Bone marrow (tissue), 2 donors: ENCODE measurements around the gene C1orf174.
"Not testable (repeated sequence)": the region's sequence is repeated elsewhere in the genome, so short reads cannot be mapped to it uniquely, and the experiment has no call there.

Experiments used
- DNase-seq, 2 donors: peaks; one replicate each; lab custom pipeline; 2025; lab: John Stamatoyannopoulos, UW

The C1orf174 gene

DNA sequence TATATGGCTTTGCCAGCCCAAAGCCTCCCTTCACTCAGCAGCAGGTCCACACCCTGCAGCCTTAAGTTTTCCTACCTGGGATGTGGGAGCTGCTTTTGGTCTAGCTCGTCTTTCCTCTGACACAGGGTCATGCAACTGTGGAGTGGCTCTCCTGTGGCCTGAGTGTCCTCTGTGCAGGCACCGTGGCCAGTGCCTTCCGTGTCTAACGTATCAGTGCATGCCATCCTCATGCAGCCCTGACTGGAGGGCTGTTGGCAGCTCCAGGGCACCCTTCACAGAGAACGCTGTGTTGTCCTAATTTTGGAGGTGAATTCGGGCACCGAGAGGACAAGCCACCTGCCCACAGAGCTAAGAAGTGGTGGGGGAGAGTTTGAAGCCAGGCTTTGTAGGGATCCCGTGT is 25.7 kb upstream of the C1orf174 start:
- no peak for DNase-seq

DNA sequence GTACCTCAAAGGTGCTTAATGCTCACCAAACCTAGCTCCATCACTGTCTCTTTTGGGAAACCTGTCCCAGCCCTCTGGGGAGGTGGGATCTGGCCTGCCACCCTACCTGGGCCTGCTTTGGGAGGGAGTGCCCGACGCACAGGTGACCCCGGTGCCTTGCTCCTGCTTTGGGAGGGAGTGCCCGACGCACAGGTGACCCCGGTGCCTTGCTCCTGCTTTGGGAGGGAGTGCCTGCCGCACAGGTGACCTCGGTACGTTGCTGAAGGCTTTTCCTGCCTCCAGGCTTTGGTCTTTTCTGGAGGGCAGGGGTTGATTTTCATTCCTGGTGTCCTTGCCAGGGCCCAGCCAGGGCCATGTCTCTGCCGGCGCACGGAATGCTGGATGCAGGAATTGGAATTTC is 25.2 kb upstream of the C1orf174 start:
- DNase-seq: no peak

DNA sequence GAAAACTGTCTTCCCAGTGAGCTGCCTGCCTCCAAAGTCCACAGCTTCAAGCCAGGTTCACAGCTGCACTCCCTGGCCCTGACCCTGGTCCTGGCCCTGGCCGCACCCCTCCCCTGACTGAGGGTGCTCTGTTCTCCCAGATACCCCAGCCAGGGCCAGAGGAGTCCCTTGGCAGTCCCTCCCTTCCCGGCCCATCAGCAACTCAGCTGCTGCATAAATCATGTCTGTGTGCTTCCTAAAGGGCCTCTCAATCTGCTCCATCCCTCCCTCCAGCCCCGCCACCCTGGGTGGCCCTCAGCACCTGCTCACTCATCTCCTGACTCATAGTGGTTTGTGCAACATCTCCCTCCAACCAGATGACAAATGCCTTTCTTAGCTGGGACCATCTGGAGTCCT is 24.8 kb upstream of the C1orf174 start:
- DNase-seq: no peak

DNA sequence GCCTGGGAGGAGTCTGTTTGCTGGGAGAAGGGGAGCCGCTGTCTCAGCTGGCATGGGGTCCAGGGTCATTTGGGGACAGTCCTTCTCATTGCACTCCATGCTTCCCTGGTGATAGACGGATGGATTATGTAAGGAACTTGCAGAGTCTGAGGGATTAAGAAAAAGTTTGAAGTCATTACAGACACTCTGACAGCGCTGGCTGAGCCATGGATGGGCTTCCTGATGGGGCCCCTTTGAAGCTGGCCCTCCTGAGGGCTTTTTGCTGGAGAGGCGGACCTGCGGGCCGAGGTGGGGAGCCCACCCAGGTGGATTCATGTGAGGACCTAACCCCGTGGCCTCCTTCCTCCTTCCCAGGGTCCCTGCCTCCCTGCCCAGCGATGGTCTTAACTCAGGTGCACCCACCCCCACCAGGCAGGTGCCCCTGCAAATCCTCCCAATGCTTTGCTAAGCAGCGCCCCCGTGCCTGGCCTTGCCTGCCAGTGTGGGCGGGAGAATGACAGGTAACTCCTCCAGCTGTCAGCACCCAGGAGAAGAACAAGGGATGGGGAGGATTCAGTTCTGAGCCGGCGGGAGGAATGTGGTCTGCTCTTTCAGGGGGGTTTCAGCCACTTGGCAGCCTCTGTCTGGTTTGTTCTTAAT is 24.2 kb upstream of the C1orf174 start:
- DNase-seq: no peak

DNA sequence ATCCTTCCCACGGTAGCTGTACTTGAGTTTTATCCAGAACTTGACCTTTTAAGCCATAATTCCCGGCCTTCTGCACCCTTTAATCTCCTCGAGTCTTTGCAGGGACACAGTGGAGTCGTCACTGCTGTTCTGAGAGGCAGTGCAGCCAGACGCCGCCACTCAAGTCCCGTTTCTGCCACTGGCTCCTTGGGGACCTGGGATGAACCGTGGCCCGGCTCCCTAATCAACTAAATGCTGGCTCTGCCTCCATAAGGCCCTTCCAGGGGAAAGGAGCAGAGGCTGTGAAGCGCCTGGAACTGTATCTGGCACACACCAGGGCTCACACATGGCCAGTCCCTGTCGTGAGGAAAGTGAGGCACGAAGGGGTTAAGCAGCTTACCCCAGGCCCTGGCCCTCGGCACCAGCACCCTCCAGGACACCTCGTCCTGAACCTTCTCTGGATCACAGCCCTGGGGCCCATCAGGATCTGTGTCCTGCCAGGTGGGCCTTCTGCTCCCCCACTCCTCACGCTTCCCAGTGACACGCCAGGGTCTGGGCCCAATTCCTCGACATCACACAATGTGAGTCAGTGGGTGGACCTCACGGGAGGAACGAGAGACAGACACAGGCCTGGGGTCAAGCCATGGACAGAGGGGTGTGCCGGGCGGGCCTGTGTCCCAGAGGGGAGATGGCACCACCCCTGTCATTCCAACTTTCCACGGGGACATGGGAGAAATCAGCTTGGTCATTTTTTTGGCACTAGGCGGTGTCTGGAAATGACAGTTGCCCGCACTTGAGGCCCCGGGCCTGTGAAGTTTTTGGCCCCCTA is 23.5 kb upstream of the C1orf174 start:
- DNase-seq: no peak

DNA sequence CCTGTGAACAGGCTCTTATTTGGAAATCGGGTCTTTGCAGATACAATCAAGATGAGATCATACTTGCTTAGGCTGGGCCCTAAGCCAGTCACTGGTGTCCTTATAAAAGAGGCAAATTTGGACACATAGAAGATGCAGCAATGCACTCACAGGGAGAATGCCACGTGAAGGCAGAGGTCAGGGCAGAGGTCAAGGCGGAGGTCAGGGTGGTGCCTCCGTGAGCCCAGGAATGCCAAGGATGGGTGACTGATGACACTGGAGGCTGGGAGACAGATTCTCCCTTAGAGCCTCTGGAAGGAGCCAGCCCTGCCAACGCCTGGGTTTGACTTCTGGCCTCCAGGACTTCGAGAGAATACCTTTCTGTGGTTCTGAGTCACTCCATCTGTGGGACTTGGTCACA is 22.8 kb upstream of the C1orf174 start:
- no peak for DNase-seq

DNA sequence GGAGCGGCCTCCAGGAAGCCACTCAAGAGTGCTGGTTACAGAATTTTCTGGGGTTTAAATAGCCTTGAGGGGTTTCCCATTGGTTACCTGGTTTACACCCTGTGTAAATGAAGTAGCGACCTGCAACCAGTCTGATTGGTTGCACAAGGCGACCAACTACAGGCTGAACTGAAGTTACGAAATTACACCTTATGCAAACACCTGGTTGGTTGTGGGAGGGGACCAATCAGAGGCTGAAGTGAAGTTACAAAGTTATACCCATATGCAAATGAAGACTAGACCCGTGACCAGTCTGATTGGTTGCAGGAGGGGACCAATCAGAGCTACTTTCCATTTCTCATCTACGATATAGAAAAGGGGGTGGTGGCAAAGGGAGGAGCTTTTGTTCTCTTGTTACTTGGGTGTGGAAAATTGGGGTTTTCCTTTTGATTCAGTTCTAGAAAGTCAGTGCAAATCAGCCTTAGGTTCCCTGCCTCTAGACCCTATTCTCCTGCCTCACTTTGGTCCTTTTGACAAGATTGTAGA is 22.2 kb upstream of the C1orf174 start:
- DNase-seq: no peak

DNA sequence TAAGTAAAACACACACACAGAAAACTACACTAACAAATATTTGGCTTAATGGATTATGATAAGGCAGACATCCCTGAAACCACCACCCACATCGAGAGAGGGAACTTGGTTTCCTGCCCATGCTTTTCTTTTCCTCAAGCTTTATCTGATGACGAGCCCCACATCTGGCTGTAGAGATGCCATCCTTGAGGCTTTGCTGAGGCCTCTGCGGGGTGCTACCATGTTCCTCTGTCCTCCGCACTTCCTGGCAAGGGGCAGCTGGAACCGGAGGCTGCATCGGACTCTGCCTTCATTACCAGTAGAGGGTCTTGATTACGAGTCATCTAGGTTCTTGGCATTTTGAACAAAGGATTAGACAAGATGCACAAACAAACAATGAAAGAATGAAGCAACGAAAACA is 21.7 kb upstream of the C1orf174 start:
- DNase-seq: no peak

DNA sequence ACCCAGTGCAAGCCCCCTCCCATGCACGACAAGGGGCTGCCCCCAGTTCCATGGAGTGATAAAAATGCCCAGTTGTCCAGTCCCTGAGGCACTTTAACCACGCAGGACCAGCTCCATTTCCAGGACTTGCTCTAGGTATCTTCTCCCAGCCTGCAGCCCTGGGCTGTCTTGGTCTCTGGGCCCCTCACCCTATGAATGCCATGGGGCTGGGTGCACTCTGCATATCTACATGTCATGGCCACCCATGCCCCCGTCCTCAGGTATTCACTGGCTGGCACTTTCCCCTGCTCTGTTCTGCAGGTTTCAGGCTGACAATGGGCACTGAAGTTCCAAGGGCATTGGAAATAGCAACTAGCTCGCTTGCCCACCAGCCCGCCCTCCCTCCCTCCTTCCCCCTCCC is 19.6 kb upstream of the C1orf174 start:
- no peak for DNase-seq

DNA sequence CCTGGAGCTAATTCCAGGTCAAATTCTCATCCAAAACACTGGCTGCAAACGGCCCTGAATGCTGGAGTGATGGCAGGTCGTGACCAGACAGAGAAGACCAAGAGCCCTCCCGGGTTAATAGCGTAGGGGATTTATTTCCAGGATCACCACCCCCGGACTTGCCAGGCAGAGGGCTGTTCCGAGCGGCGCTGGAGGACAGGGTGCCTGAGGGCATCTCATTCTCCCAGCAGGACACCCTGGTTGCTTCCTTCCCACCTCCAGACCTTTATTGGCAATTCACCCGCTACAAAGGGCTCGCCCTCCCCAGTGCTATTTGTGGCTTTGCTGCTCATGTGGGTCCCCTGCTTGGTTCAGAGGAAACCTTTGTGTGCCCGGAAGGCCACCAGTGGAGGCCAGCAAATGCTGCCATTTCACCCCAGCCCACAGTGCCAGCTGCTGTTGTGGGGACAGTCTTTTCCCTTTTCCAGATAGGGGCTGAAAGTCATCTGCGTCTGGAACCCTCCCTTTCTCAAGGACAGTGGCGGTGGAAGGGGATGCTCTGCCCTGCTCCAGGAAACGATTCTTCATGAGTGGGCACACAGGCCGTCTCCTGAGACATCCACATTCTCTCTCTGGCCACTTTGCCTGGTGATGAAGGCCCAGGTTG is 19.0 kb upstream of the C1orf174 start:
- DNase-seq: no peak

DNA sequence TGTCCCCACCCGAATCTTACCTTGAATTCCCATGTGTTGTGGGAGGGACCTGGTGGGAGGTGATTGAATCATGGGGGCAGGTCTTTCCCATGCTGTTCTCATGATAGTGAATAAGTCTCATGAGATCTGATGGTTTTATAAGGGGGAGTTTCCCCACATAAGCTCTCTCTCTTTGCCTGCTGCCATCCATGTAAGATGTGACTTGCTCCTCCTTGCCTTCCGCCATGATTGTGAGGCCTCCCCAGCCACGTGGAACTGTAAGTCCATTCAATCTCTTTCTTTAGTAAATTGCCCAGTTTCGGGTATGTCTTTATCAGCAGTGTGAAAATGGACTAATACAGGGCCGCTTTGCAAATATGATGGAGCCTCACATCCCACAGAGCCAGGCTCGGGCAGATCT is 18.3 kb upstream of the C1orf174 start:
- not testable (repeated sequence) for DNase-seq

DNA sequence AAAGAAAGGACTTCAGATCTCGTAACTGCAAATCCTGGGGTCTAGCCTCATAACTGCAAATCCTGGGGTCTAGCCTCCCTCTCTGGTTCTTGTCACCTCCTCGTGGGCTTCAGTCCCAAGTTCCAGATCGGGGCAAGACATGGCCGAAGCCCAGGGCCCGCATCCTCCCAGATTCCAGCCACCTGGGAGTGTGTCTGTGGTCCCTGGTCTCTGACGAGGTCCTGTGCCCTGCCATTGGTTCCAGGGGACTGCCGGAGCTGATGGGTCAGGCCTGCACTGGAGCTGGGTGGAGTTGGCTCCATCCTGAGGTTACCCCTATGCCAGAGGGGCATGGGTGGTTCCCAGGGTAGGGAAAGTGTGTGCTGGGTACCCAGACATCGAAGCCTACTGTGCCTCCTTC is 17.7 kb upstream of the C1orf174 start:
- no peak for DNase-seq

DNA sequence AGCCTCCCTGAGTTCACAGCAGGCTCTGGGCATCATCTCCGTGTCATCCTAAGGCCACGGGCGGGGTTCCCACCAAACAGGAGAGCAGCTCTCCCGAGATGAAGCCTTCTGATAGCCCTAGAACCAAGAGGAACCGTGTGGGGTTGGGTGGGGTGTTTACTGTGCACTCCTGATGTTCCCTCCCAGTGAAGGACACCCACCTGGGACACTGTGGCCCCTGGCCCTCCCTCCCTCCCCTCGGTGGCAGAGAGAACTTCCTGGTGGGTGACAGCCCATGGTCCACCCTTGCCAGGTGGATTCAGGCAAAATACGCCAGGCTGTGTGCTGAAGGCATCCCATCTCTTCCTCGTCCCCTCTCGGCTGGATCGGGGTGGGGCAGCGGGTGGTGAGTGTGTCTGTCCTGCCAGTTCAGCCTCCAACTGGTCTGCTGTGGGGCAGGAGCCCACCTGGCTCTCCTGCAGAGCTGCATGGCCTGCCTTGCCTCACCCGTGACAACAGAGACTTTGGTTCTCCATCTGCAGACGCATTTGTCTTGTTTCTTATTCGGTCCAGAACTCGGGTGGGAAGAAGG is 15.6 kb upstream of the C1orf174 start:
- no peak for DNase-seq

DNA sequence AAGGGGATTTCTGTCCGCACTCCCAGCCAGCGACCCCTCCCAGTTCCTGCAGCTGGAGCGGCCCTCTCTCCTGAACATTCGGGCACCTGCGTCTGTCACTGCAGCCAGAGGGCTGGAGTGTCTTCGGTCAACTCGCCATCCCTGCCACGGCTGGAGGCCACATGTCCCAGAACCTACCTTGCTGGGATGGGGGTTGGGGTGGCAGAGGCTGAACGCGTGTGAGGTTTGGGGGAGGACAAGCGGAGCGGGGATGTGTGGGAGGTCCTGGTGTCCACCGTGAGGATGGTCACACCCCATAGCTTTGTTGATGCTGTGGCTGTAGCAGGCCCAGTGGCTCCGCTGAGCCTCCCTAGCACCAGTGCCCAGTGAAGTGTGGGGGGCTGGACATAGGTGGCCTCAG is 14.8 kb upstream of the C1orf174 start:
- DNase-seq: no peak

DNA sequence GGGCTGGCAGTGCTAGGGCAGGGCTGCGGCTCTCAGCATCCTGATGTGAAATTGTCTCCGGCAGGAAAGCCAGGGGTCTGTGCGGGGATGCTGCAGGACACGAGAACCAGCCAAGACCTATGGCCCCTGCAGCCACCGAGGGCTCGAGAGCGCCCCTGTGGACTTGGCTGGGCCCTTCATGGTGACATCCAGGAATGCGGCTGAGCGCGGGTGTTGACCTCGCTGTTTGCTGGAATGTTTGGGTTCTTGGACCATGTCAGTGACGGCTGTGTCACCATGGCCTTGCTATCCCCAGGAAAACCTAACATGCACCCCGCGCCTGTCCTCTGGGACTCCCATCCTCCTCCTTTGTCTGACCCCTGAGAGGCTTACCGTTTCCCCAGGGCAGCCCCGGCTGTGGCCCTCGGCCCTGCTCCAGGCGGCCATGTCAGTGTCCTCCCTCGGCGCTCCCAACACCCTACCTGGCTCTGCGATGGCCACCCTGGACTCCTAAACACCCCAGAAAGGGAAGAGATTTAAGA is 14.3 kb upstream of the C1orf174 start:
- DNase-seq: no peak

DNA sequence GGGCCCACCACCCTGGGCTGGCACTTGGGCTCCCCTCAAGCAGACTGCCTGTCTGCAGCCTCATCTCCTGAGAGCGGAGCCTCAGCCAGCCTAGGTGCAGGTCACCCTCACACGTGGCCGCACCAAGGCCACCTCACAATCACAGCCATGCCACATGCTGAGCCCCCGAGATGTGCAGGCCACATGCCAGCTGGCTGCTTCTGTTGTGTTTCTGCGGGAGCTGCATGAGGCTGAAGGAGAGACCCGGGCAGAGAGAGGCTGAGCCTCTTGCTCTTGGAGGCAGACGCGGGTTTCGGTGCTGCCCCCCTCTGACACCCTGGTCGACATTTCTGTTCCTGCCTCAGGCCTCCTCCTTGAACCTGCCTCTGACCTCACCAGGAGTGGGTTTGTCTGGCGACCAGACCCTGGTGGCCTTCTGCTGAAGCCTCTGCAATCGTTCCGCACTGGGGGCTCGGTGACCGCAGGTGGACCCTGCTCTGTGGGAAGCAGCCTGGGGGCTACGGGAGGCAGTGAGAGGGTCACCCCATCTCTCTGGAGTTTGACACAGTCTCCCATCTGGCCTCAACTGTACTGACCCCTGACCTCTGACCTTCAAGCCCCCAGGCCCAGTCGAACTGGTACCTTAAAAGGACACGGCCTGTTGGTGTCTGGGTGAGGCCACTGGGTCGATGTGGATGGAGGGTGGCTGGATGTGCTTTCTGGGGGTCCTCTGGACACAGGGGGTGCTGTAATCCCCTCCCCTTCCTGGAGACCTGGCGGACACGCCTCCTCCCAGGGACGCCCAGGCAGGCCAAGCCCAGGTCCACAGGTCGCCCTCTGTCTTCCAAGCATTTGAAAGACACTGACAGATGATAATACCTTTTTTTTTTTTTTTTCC is 13.0 kb upstream of the C1orf174 start:
- no peak for DNase-seq

DNA sequence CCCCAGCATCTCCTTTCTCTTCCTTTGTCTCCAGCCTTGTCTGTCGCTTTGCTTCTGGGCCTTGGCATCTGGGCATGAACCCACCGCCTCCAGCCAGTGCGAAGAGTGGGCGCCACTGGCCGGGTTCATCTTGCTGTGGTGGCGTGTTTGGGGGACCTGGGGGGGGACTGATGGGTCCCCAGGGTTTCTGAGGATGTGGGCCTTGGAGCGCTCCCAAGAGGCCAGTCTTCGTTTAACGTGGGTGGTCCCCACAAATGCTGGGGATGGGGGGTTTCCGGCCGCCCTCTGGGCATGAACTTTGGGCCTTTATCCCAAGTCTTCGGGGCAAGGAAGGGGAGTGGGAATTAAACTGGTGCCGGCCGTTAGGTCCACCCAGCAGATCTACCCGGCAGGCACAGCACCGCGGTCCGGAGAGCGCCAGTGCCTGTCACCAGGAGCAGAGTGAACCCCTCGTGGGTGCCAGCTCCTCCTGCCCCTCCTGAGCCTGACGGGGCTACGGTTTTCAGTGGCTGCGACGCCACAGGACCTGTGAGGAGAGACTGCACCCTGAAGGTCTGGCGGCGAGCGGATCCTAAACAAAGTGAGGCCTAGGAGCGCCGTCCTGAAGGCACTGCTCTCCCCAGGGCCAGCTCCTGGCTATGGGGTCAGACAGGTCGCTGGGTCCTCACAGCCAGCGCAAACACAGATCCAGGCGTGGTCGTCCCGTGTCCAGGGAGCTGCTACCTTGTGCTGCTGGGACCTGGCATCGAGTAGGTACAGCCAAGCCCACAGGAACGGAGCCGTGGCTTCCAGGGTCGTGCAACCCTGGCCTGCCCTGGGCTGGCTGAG is 12.1 kb upstream of the C1orf174 start:
- no peak for DNase-seq

DNA sequence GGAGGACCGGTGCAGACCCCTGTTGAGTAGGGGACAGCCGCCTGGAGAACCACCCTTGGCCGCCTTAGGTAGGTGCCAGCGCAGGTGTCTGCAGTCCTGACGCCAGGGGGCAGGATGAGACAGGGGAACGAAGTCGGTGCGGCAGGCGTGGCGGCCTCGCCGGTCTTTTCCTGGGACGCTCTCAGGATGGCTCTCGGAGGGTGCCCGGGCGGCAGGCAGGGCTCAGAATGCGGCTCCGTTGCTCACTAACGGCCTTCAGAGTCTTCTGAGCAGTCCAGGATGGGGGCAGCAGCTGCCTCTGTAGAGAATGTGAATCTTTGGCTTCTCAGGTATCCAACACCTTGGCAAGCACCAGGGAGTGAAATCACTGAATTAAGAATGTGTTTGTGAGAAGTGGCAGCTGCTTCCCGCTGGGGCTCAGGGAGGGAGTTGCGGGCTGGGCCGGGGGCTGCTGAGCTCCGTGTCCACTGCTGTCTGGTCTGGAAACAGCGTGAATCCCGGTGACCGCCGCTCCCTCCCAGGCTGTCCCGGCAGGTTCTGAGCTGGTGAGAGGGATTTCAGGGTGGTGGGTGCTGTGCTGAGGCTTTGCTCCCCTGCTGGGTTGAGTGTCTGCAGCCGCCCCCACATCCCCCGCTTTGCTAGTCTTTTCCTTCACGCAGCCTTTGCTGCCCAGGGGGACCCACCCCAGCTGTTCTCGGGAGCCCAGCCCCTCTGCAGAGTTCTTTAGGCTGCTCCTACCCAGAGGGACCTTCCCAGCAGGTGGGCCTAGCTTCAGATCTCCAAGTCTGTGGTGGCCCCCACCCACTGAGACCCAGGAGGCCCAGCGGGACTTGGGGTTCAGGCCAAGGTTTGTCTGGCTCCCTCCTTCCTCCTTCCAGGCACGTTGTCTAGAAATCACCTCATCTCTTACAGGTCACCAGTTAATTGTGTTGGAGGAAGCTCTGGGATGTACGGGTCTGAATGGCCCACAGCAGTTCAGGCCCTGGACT is 11.1 kb upstream of the C1orf174 start:
- no peak for DNase-seq

DNA sequence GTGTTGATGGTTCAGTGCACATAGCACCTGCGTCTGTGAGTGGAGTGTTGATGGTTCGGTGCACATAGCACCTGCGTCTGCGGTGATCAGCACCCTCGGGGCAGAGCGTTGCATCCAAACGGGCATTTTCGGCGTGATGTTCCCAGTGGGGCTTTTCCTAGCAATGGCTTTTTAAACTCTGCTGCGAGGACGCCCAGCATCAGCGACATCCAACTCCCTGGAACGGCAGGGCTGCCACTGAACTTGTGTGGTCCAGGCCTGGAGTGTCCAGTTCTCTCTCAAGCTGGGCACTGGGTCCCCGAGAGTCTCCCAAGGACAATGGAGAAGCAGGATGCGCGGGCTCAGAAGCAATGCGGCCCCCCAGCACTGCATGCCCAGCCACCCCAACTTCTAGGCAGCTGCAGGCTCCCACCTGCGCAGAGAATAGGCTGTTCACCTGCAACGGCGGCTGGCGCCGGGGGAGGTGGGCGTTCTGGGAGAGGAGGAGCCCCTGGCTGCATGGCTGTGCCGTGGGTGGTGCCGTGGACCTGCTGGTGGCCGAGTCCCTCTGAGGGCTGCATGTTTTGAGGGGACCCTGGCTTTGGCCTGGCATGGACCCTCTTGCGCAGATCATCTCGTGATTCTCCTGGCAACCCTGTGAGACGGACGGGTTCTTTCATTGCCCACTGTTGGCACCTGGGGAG is 10.1 kb upstream of the C1orf174 start:
- no peak for DNase-seq
